ENCODE results near the gene FANCG. TPM values are rescaled to one million over a fixed set of nuclear protein-coding genes. Genes with fewer than 3 reads are reported as not detected.

Gene FANCG
- total RNA-seq, 4 donors from 2014 or later = 1.8 to 15.7 (median 3.4) TPM

GRCh38 chr9:35035851-35036701 is 43.7 kb downstream of the FANCG start:
- intact Hi-C loops (cut with DNase I; ENCODE audit: low total_unique reads) = no loop called here
- Histone ChIP-seq H3K27me3 (no peaks in the 10 kb centered on the region), H3K4me3 (peak overlapping the region in 3 of 4 donors; percentile 8 to 30 (median 12)), H3K4me1 (no peaks in the 10 kb centered on the region), H3K36me3 (peaks cover 0 to 63% of the 10 kb centered on the region in 2 donors), H3K9me3 (no peaks in the 10 kb centered on the region), H3K27ac (no peak overlapping the region)
- in situ Hi-C loops (cut with MboI; ENCODE audit: low sequenced_read_pairs in 4 of 4) = no loop called here
- DNase-seq (no peak), ATAC-seq (no peak)
- TF ChIP-seq CTCF (IDR thresholded peaks at IDR 0.05 in 4 of 5, conservative IDR thresholded peaks at IDR 0.05 in 1 of 5) = no peak
- TF ChIP-seq POLR2A (IDR thresholded peaks at IDR 0.05) = no peak

- H3K9me3 ChIP-seq = no peaks in the 10 kb centered on the region
- ATAC-seq (no peak), DNase-seq (no peak)
- no peaks in the 10 kb centered on the region for H3K27me3 ChIP-seq
- H3K36me3 ChIP-seq = peaks cover 0 to 50% of the 10 kb centered on the region in 2 donors
- H3K27ac ChIP-seq = no peak overlapping the region
- intact Hi-C loops (cut with DNase I; ENCODE audit: low total_unique reads) (no loop called here), in situ Hi-C loops (cut with MboI; ENCODE audit: low sequenced_read_pairs in 4 of 4) (no loop called here)
- TF ChIP-seq POLR2A (IDR thresholded peaks at IDR 0.05) = no peak
- no peak for TF ChIP-seq CTCF (IDR thresholded peaks at IDR 0.05 in 4 of 5, conservative IDR thresholded peaks at IDR 0.05 in 1 of 5)
- H3K4me1 ChIP-seq = peaks cover 0 to 10% of the 10 kb centered on the region in 2 donors
- no peak overlapping the region for H3K4me3 ChIP-seq
Measured at GRCh38 chr9:35033101-35033500, 46.6 kb downstream of the FANCG start.

- Histone ChIP-seq H3K4me3 (no peak overlapping the region), H3K27ac (no peak overlapping the region), H3K36me3 (peaks cover 0 to 35% of the 10 kb centered on the region in 2 donors), H3K4me1 (peaks cover 0 to 25% of the 10 kb centered on the region in 2 donors), H3K27me3 (no peaks in the 10 kb centered on the region), H3K9me3 (no peaks in the 10 kb centered on the region)
- DNase-seq = no peak
- intact Hi-C loops (cut with DNase I; ENCODE audit: low total_unique reads) (no loop called here), in situ Hi-C loops (cut with MboI; ENCODE audit: low sequenced_read_pairs in 4 of 4) (no loop called here)
- TF ChIP-seq POLR2A (IDR thresholded peaks at IDR 0.05) (no peak), CTCF (IDR thresholded peaks at IDR 0.05 in 4 of 5, conservative IDR thresholded peaks at IDR 0.05 in 1 of 5) (no peak)
- ATAC-seq = no peak
Measured at GRCh38 chr9:35029852-35030251, 49.9 kb downstream of the FANCG start.

- no peak overlapping the region for H3K27ac ChIP-seq
- ATAC-seq (no peak), DNase-seq (no peak)
- H3K36me3 ChIP-seq = peaks cover 0 to 41% of the 10 kb centered on the region in 2 donors
- intact Hi-C loops (cut with DNase I; ENCODE audit: low total_unique reads) (no loop called here), in situ Hi-C loops (cut with MboI; ENCODE audit: low sequenced_read_pairs in 4 of 4) (no loop called here)
- peaks cover 0 to 25% of the 10 kb centered on the region in 2 donors for H3K4me1 ChIP-seq
- no peaks in the 10 kb centered on the region for H3K27me3 ChIP-seq
- H3K9me3 ChIP-seq = no peaks in the 10 kb centered on the region
- no peak for TF ChIP-seq CTCF (IDR thresholded peaks at IDR 0.05 in 4 of 5, conservative IDR thresholded peaks at IDR 0.05 in 1 of 5)
- TF ChIP-seq POLR2A (IDR thresholded peaks at IDR 0.05) = no peak
- no peak overlapping the region for H3K4me3 ChIP-seq
Measured at GRCh38 chr9:35029241-35029640, 50.5 kb downstream of the FANCG start.
